ENCODE results near the gene IMPA2.

The IMPA2 gene

GRCh38 chr18:12013186-12013916, 32.0 kb downstream of the IMPA2 start:
- ATAC-seq (ENCODE audit: low read depth) (no peak), DNase-seq (ENCODE audit: low spot score) (no peak)
- Histone ChIP-seq H3K27ac (ENCODE audit: poor library complexity, severe bottlenecking) (no peak overlapping the region), H3K36me3 (ENCODE audit: low read depth) (no peaks in the 10 kb centered on the region; the same call in 1 of the 2 replicates), H3K4me3 (ENCODE audit: severe bottlenecking) (no peak overlapping the region), H3K27me3 (ENCODE audit: insufficient read depth, poor library complexity, severe bottlenecking) (no peaks in the 10 kb centered on the region), H3K9me3 (ENCODE audit: severe bottlenecking) (no peaks in the 10 kb centered on the region), H3K4me1 (ENCODE audit: insufficient read depth, poor library complexity, severe bottlenecking) (peaks cover 15% of the 10 kb centered on the region)
- TF ChIP-seq CTCF (IDR thresholded peaks at IDR 0.05; ENCODE audit: poor library complexity, severe bottlenecking) = no peak

GRCh38 chr18:12014086-12014485, 32.8 kb downstream of the IMPA2 start:
- no peak for TF ChIP-seq CTCF (IDR thresholded peaks at IDR 0.05; ENCODE audit: poor library complexity, severe bottlenecking)
- Histone ChIP-seq H3K27ac (ENCODE audit: poor library complexity, severe bottlenecking) (no peak overlapping the region), H3K36me3 (ENCODE audit: low read depth) (no peaks in the 10 kb centered on the region; the same call in 1 of the 2 replicates), H3K9me3 (ENCODE audit: severe bottlenecking) (no peaks in the 10 kb centered on the region), H3K4me3 (ENCODE audit: severe bottlenecking) (no peak overlapping the region), H3K27me3 (ENCODE audit: insufficient read depth, poor library complexity, severe bottlenecking) (no peaks in the 10 kb centered on the region), H3K4me1 (ENCODE audit: insufficient read depth, poor library complexity, severe bottlenecking) (peaks cover 15% of the 10 kb centered on the region)
- DNase-seq (ENCODE audit: low spot score) = no peak
- ATAC-seq (ENCODE audit: low read depth) = no peak

GRCh38 chr18:12014521-12015415, 33.5 kb downstream of the IMPA2 start:
- H3K27ac ChIP-seq (ENCODE audit: poor library complexity, severe bottlenecking) = peak overlapping the region; percentile 30
- H3K9me3 ChIP-seq (ENCODE audit: severe bottlenecking) = no peaks in the 10 kb centered on the region
- no peaks in the 10 kb centered on the region; the same call in 1 of the 2 replicates for H3K36me3 ChIP-seq (ENCODE audit: low read depth)
- DNase-seq (ENCODE audit: low spot score) (no peak), ATAC-seq (ENCODE audit: low read depth) (peak; percentile 43; the same call in 1 of the 3 replicates)
- H3K4me3 ChIP-seq (ENCODE audit: severe bottlenecking) = no peak overlapping the region
- no peaks in the 10 kb centered on the region for H3K27me3 ChIP-seq (ENCODE audit: insufficient read depth, poor library complexity, severe bottlenecking)
- TF ChIP-seq CTCF (IDR thresholded peaks at IDR 0.05; ENCODE audit: poor library complexity, severe bottlenecking) = no peak
- H3K4me1 ChIP-seq (ENCODE audit: insufficient read depth, poor library complexity, severe bottlenecking) = peaks cover 15% of the 10 kb centered on the region

- no peaks in the 10 kb centered on the region for H3K27me3 ChIP-seq (ENCODE audit: insufficient read depth, poor library complexity, severe bottlenecking)
- H3K9me3 ChIP-seq (ENCODE audit: severe bottlenecking) = no peaks in the 10 kb centered on the region
- DNase-seq (ENCODE audit: low spot score) = no peak
- H3K4me3 ChIP-seq (ENCODE audit: severe bottlenecking) = no peak overlapping the region
- H3K36me3 ChIP-seq (ENCODE audit: low read depth) = no peaks in the 10 kb centered on the region; the same call in 1 of the 2 replicates
- peaks cover 15% of the 10 kb centered on the region for H3K4me1 ChIP-seq (ENCODE audit: insufficient read depth, poor library complexity, severe bottlenecking)
- peak; percentile 88 for ATAC-seq (ENCODE audit: low read depth)
- no peak for TF ChIP-seq CTCF (IDR thresholded peaks at IDR 0.05; ENCODE audit: poor library complexity, severe bottlenecking)
- H3K27ac ChIP-seq (ENCODE audit: poor library complexity, severe bottlenecking) = peak overlapping the region; percentile 30
Measured at GRCh38 chr18:12015416-12016062, 34.2 kb downstream of the IMPA2 start.

Data from RWPE2 (cell line).